Muscle of back (tissue), 11 donors: ENCODE results near the gene PLA2G6. TPM values are rescaled to one million over a fixed set of nuclear protein-coding genes. Genes with fewer than 3 reads are reported as not detected.
"Not testable (repeated sequence)": the region's sequence is repeated elsewhere in the genome, so short reads cannot be mapped to it uniquely, and the experiment has no call there.

Experiments used
- DNase-seq, 3 donors: peaks; one replicate each; pipeline versions ENCODE4 v3.0.0 to v3.0.0-alpha.2; 2013
- polyA plus RNA-seq, 10 donors: library from polyadenylated mRNA; unstranded; fragments of 120-200 nt; gene quantifications; one replicate each; pipeline ENCODE4 v1.2.1, GENCODE V29; 2013; ENCODE audit not compliant: insufficient read length in 10 of 10

PLA2G6 gene
- polyA plus RNA-seq, 10 donors, result 7.3 to 14.9 (median 10.4) TPM

- no peak for DNase-seq
Measured at GRCh38 chr22:38170469-38170868, 11.2 kb downstream of the PLA2G6 start.

- no peak for DNase-seq
Measured at GRCh38 chr22:38169116-38169515, 12.5 kb downstream of the PLA2G6 start.

- no peak for DNase-seq
Measured at GRCh38 chr22:38167988-38168407, 13.6 kb downstream of the PLA2G6 start.

DNA sequence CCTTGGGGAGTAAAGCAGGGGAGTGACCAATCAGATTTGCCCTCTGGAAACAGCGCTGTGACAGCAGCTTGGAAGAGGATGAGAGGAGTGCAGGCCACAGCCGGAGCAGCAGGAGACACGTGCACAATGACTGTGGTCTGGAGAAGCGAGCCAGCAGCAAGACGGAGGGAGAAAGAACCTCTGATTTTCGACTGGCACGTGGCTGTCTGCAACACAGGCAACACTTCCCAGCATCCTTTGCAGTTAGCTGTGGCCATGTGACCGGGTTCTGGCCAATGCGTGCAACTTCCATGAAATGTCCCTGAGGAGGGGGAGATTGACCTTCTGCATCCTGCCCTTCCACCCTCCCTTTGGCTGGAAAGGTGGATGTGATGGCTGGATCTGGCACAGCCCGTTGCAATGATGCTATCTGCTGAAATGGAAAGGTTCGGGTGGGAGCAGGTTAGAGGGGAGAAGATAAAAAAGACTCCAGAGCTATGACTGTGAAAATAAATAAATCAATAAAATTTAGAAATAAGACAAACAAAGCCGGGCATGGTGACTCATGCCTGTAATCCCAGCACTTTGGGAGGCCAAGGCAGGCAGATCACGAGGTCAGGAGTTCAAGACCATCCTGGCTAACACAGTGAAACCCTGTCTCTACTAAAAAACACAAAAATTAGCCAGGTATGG lies 15.6 kb downstream of the PLA2G6 start:
- DNase-seq, result no peak

GRCh38 chr22:38164551-38164918 lies 17.1 kb downstream of the PLA2G6 start:
- no peak for DNase-seq

DNA sequence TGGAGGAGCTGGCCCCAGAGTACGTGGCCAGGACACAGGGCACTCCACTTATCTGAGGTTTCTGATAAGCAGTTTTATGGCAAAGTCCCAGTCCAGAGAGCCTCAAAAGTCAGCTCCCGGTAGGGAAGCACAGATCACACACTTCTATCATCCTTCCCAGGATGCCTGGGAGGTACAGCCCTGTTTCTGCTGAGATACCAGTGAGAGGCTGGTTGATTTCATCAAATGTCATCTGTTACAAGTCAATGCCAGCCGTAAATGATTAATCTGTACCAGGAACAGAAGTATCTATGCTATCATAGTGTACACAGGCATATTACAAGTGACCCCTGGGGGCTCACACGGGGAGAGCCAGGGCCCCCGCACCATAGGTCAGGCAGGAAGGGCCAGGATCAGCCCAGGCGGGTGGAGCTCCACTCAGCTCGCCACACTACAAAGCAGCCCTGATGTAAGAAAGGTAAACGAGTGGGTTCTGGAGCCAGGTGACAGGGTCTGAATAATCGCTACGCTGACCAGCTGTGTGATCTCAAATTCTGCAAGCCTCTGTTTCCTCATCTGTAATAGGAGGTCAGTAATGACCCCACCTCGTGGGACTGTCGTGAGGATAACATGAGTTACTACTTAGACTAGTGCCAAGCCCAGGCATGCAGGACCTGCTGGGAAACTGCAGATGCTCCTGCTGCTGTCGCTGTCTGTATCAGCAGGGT lies 17.6 kb downstream of the PLA2G6 start:
- DNase-seq, result no peak

DNA sequence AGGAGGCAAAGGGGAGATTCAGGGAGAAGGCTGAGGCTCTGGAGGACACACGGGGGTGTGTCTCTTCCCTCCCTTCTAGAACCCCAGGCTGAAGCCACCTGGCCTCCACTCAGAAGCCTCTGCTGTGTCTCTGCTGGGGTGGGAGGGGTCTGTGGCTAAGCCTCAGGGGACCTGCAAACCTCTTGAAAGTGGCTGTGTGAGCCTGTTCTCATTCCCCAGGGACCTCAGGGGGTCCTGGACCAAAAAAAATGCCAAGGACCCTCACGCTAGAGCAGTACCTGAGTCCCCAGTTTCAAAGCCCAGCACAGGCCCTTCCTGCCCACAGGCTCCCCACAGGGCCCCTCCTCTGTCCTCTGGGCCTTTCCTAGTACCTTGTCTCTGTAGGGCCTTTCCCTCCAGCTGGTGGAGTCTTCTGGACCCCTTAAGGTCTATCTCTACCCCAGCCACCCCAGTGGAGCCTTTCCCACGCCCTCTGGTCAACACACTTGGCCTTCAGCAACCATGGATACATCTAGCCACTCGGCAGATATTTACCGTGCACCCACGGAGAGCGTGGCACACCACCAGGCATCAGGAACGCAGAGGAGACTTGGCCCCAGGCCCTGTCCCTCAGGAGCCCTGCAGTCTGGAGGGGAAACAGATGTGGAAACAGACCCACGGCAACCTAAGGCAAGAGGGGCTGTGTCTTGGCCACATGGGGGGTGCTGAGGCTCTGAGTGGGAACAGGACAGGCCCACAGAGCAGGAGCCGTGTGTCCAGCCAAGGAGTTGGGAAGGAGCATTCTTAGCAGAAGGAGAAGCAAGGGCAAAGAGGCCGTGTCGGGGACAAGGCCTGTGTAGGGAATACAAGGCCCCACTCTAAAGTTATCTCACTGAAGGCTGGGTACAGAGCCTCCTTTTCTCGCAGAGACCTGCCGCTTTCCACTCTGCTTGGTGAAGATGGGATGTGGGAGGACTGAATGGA lies 18.5 kb downstream of the PLA2G6 start:
- DNase-seq, result no peak

- DNase-seq, result no peak
Measured at GRCh38 chr22:38155703-38156102, 25.9 kb downstream of the PLA2G6 start.

- DNase-seq, result not testable (repeated sequence)
Measured at GRCh38 chr22:38154563-38154915, 27.1 kb downstream of the PLA2G6 start.

GRCh38 chr22:38153821-38154562 lies 27.6 kb downstream of the PLA2G6 start:
- no peak for DNase-seq

- no peak for DNase-seq
Measured at GRCh38 chr22:38151126-38151500, 30.5 kb downstream of the PLA2G6 start.

DNA sequence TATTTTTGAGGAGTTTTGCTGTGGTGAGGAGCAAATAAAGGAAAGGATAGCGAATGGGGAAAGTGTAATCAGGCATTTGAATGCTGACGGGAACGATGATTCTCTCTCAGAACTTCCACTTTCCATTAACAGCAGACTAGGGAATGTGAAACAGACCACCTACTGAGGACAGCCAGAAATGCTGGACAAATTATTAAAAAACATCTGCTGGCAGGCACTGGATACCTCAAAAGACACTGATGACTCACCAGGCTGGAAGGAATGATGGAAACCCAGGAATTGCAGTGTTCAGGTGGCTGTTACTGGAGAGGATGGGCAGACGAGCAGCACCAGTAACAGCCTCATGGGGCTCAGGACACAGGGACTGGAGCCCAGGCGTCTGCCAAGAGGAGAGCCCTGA lies 33.4 kb downstream of the PLA2G6 start:
- DNase-seq, result peak in 1 of 3 donors; percentile 32

GRCh38 chr22:38146166-38146565 lies 35.5 kb downstream of the PLA2G6 start:
- not testable (repeated sequence) for DNase-seq

GRCh38 chr22:38144025-38144405 lies 37.6 kb downstream of the PLA2G6 start:
- no peak for DNase-seq

DNA sequence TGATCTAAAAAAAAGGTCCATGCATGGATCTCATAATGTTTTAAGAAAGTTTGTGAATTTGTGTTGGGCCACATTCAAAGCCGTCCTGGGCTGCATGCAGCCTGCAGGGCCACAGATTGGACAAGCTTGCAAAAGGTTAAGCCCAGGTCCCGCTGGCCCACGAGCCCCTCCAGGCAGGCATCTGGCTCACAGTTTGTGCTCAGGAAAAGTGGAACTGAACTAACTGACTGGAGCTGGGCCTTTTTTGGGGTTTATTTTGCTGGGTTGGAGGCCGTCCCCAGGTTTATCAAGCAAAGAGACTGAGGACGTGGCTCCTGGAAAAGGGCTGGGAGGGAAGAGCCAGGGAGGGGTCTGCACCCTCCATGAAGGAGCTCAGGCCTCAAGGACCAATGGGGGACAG lies 39.0 kb downstream of the PLA2G6 start:
- no peak for DNase-seq

GRCh38 chr22:38141217-38141973 lies 40.2 kb downstream of the PLA2G6 start:
- no peak for DNase-seq

DNA sequence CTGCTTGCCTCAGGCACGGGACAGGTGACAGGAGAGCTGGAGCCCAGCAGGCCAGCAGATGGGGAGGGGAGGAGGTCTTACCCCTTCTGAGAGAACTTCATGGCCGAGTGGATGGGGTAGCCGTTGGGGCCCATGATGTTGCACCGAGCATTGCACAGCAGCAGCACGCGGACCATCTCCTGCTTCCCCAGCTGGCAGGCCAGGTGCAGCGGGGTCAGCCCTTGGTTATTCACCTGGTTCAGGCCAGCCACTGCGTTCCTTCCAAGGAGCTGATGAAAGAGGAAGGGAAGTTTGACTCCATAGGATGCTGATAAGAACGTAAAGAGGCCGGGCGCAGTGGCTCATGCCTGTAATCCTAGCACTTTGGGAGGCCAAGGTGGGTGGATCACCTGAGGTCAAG lies 41.7 kb downstream of the PLA2G6 start:
- DNase-seq, result no peak

- DNase-seq, result no peak
Measured at GRCh38 chr22:38138961-38139360, 42.7 kb downstream of the PLA2G6 start.

GRCh38 chr22:38137876-38138687 lies 43.5 kb downstream of the PLA2G6 start:
- DNase-seq, result no peak

DNA sequence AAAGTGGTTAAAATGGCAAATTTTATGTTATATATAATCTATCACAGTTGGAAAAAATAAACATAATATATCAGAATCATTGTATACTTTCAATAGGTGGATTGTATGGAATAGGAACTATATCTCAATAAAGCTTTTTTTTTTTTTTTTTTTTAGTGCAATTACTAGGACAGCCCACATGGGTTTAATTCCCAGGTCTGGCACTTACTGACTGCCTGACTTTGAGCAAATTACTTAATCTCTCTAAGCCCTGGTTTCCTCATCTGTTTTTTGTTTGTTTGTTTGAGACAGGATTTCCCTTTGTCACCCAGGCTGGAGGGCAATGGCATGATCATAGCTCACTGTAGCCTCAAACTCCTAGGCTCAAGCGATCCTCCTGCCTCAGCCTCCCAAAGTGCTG lies 45.0 kb downstream of the PLA2G6 start:
- DNase-seq, result no peak
